Cerebellar cortex (tissue), 1 donor: ENCODE results near the gene MND1.
A peak's percentile ranks its signal among the peaks of the same experiment; 100 is the strongest.
"Not testable (repeated sequence)": the region's sequence is repeated elsewhere in the genome, so short reads cannot be mapped to it uniquely, and the experiment has no call there.

Experiments
- DNase-seq: peaks from one replicate; pipeline ENCODE4 v3.0.0-alpha.2; 2015; ENCODE audit warnings: low spot score

Gene MND1

GRCh38 chr4:153403726-153404125 is 59.2 kb downstream of the MND1 start:
- DNase-seq = no peak

- DNase-seq = no peak
Observed at GRCh38 chr4:153407906-153408305, 63.4 kb downstream of the MND1 start.

- DNase-seq = no peak
Observed at GRCh38 chr4:153408932-153409331, 64.4 kb downstream of the MND1 start.

- DNase-seq = no peak
Observed at GRCh38 chr4:153409412-153409811, 64.9 kb downstream of the MND1 start.

GRCh38 chr4:153409924-153410501 is 65.5 kb downstream of the MND1 start:
- DNase-seq = no peak

- no peak for DNase-seq
Observed at GRCh38 chr4:153413842-153414241, 69.4 kb downstream of the MND1 start.

- not testable (repeated sequence) for DNase-seq
Observed at GRCh38 chr4:153416456-153416855, 72.0 kb downstream of the MND1 start.

- no peak for DNase-seq
Observed at GRCh38 chr4:153418121-153418520, 73.6 kb downstream of the MND1 start.

GRCh38 chr4:153418558-153418957 is 74.1 kb downstream of the MND1 start:
- no peak for DNase-seq

- DNase-seq = no peak
Observed at GRCh38 chr4:153419029-153419428, 74.5 kb downstream of the MND1 start.

- no peak for DNase-seq
Observed at GRCh38 chr4:153419673-153420278, 75.3 kb downstream of the MND1 start.

GRCh38 chr4:153420361-153420760 is 75.9 kb downstream of the MND1 start:
- DNase-seq = no peak

GRCh38 chr4:153421941-153422340 is 77.5 kb downstream of the MND1 start:
- no peak for DNase-seq

- DNase-seq = no peak
Observed at GRCh38 chr4:153426207-153426885, 81.9 kb downstream of the MND1 start.

GRCh38 chr4:153427363-153428071 is 83.0 kb downstream of the MND1 start:
- DNase-seq = no peak

GRCh38 chr4:153428941-153429475 is 84.5 kb downstream of the MND1 start:
- DNase-seq = no peak

GRCh38 chr4:153432965-153433753 is 88.7 kb downstream of the MND1 start:
- DNase-seq = peak; percentile 22

- DNase-seq = no peak
Observed at GRCh38 chr4:153433754-153434105, 89.2 kb downstream of the MND1 start.

GRCh38 chr4:153434190-153434589 is 89.7 kb downstream of the MND1 start:
- no peak for DNase-seq

- DNase-seq = no peak
Observed at GRCh38 chr4:153438916-153439756, 94.6 kb downstream of the MND1 start.

- no peak for DNase-seq
Observed at GRCh38 chr4:153439831-153440230, 95.3 kb downstream of the MND1 start.
